ENCODE data around the gene SART3. TPM values are rescaled to one million over a fixed set of nuclear protein-coding genes. Genes with fewer than 3 reads are reported as not detected.

SART3 gene
- total and polyA plus RNA-seq, 2 of the 13 experiments (the other 11 are each of a cell fraction or from before 2014, with no cell fraction given), result 16.1 to 69.9 TPM

- no peak overlapping the region for H3K27ac ChIP-seq (ENCODE audit: extremely low read length, insufficient read depth, low read length)
- H3K9me3 ChIP-seq (ENCODE audit: low read length), result no peaks in the 10 kb centered on the region
- no peaks in the 10 kb centered on the region for H4K20me1 ChIP-seq (ENCODE audit: insufficient read depth, low read length)
- in situ Hi-C loops (cut with HindIII; ENCODE audit: extremely low pct_ligation_motif_present, low pct_unique_long_range_greater_than_20kb) (no loop called here), intact Hi-C loops (cut with micrococcal nuclease; ENCODE audit: unreplicated experiment) (no loop called here)
- H3K79me2 ChIP-seq (ENCODE audit: insufficient read depth, low read length), result no peaks in the 10 kb centered on the region
- H2AFZ ChIP-seq (ENCODE audit: low read length), result no peak overlapping the region
- FAIRE-seq (no peak), ATAC-seq (no peak), DNase-seq (ENCODE audit: low spot score) (no peak)
- H3K4me2 ChIP-seq (ENCODE audit: low read depth, low read length), result no peak overlapping the region
- TF ChIP-seq NCOA2 (CRISPR knock-in tag; IDR thresholded peaks at IDR 0.05) (no peak), TARDBP (CRISPR knock-in tag; IDR thresholded peaks at IDR 0.05) (no peak), CBX2 (IDR thresholded peaks at IDR 0.05; ENCODE audit: low read depth, low read length) (no peak), CBX2 (CRISPR knock-in tag; IDR thresholded peaks at IDR 0.05; ENCODE audit: low read depth) (no peak), NR1H2 (CRISPR knock-in tag; IDR thresholded peaks at IDR 0.05; ENCODE audit: borderline replicate concordance, low read depth) (no peak), ZBTB25 (CRISPR knock-in tag; IDR thresholded peaks at IDR 0.05) (no peak), LBX2 (CRISPR knock-in tag; IDR thresholded peaks at IDR 0.05; ENCODE audit: borderline replicate concordance) (no peak), ZBTB39 (CRISPR knock-in tag; IDR thresholded peaks at IDR 0.05) (no peak), MATR3 (CRISPR knock-in tag; IDR thresholded peaks at IDR 0.05) (no peak), TCF7 (IDR thresholded peaks at IDR 0.05; ENCODE audit: low read depth) (no peak), FOXM1 (CRISPR knock-in tag; IDR thresholded peaks at IDR 0.05) (no peak), ZNF773 (CRISPR knock-in tag; IDR thresholded peaks at IDR 0.05; ENCODE audit: borderline replicate concordance) (no peak), ETV6 (CRISPR knock-in tag; conservative IDR thresholded peaks at IDR 0.05) (no peak), ZNF704 (CRISPR knock-in tag; IDR thresholded peaks at IDR 0.05; ENCODE audit: borderline replicate concordance) (no peak), ZNF713 (CRISPR knock-in tag; IDR thresholded peaks at IDR 0.05) (no peak)
- no peaks in the 10 kb centered on the region for H3K36me3 ChIP-seq (replicated peaks in 1 of 2; ENCODE audit: control insufficient read depth in 1 of 2, insufficient read depth in 2 of 2, low read length in 2 of 2)
- POLR2A ChIA-PET, result no interaction called here
- no peak overlapping the region for H3K4me3 ChIP-seq (replicated peaks in 1 of 3; ENCODE audit: insufficient read depth in 1 of 3, low read depth in 2 of 3, low read length in 3 of 3)
- CTCF ChIA-PET (ENCODE audit: low intra/inter-chr PET ratio, low total read pairs), result no interaction called here
- 8% methylated on average over 2 of the region's 2 CpGs for WGBS (ENCODE audit: low lambda C conversion rate)
- H3K27me3 ChIP-seq (ENCODE audit: control insufficient read depth in 1 of 2, insufficient read depth in 2 of 2, low read length in 2 of 2), result 0 out of 5 replicates have a peak, but pooled peaks cover 1 to 10% of the 10 kb centered on the region in 2 experiments
- no TSS peak for BruUV-seq (replicated peaks)
- H3K4me1 ChIP-seq (ENCODE audit: insufficient read depth, low read length), result no peaks in the 10 kb centered on the region
- no peak overlapping the region for H3K9ac ChIP-seq (ENCODE audit: insufficient read depth, low read depth, low read length)
Observed at GRCh38 chr12:108484431-108484830, 76.5 kb downstream of the SART3 start.

Measured in HepG2 (cell line).